OCI-LY3 (cell line): Measurements from ENCODE around the gene PRICKLE2.

Experiments used
- EZH2phosphoT487 ChIP-seq: fragments of 200-600 bp; shearing (Covaris generic); IDR thresholded peaks from 2 replicates; pipeline ENCODE4 v1.6.1; 2018; ENCODE audit warnings: antibody characterized with exemption, mixed run types, low read depth
- TF ChIP-seq, protein P1 (sequence below): fragments of 200-600, 300-600 bp; sonication (generic); IDR thresholded peaks from 2 replicates; pipeline ENCODE4 v1.5.1; 2014; ENCODE audit warnings: antibody characterized with exemption, low read length, low read depth

GRCh38 chr3:64133987-64134386 lies 91.3 kb downstream of the PRICKLE2 start:
- TF ChIP-seq, protein P1, sequence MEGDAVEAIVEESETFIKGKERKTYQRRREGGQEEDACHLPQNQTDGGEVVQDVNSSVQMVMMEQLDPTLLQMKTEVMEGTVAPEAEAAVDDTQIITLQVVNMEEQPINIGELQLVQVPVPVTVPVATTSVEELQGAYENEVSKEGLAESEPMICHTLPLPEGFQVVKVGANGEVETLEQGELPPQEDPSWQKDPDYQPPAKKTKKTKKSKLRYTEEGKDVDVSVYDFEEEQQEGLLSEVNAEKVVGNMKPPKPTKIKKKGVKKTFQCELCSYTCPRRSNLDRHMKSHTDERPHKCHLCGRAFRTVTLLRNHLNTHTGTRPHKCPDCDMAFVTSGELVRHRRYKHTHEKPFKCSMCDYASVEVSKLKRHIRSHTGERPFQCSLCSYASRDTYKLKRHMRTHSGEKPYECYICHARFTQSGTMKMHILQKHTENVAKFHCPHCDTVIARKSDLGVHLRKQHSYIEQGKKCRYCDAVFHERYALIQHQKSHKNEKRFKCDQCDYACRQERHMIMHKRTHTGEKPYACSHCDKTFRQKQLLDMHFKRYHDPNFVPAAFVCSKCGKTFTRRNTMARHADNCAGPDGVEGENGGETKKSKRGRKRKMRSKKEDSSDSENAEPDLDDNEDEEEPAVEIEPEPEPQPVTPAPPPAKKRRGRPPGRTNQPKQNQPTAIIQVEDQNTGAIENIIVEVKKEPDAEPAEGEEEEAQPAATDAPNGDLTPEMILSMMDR, result no peak
- TF ChIP-seq EZH2phosphoT487, result no peak
